Calu3 (cell line): Measurements from ENCODE around the gene MORN5. TPM values are rescaled to one million over a fixed set of nuclear protein-coding genes. Genes with fewer than 3 reads are reported as not detected.

Experiments
- BruUV-seq: library from RNA; stranded (reverse); fragments of 400-500 nt; replicated peaks from 2 replicates; lab custom pipeline; 2021; lab: Mats Ljungman, UMichigan
- CTCF ChIA-PET: fragments of 300-600 bp; sonication (Branson Sonifier 250); formaldehyde crosslinking; loops from one replicate; lab custom pipeline; 2022; ENCODE audit warnings: antibody characterized with exemption; lab: Charles Lee
- DNase-seq: peaks from one replicate; pipeline ENCODE4 v3.0.0; 2022
- H3K27ac Mint-ChIP-seq: one replicate; pipeline ENCODE4 v1.8.0; 2022; ENCODE audit warnings: mixed read lengths; ENCODE audit not compliant: unreplicated experiment
- H3K27me3 Mint-ChIP-seq: one replicate; pipeline ENCODE4 v1.8.0; 2022; ENCODE audit warnings: mixed read lengths; ENCODE audit not compliant: unreplicated experiment
- H3K36me3 Mint-ChIP-seq: one replicate; pipeline ENCODE4 v1.8.0; 2022; ENCODE audit warnings: mild to moderate bottlenecking, moderate library complexity, mixed read lengths; ENCODE audit not compliant: insufficient read depth, unreplicated experiment
- H3K4me1 Mint-ChIP-seq: one replicate; pipeline ENCODE4 v1.8.0; 2022; ENCODE audit warnings: mild to moderate bottlenecking, low read depth, mixed read lengths; ENCODE audit not compliant: unreplicated experiment
- H3K4me3 Mint-ChIP-seq: one replicate; pipeline ENCODE4 v1.8.0; 2022; ENCODE audit warnings: mild to moderate bottlenecking, low read depth, moderate library complexity, mixed read lengths; ENCODE audit not compliant: unreplicated experiment
- H3K9me3 Mint-ChIP-seq: one replicate; pipeline ENCODE4 v1.8.0; 2022; ENCODE audit warnings: low read depth, mixed read lengths; ENCODE audit not compliant: unreplicated experiment
- intact Hi-C: fragments of 100-400 bp; cut with micrococcal nuclease; formaldehyde crosslinking; loops from one replicate; pipeline ENCODE4 v1.10.0; 2022; ENCODE audit not compliant: unreplicated experiment
- total RNA-seq: library from RNA; stranded (reverse); gene quantifications from 2 replicates; pipeline ENCODE4 v1.2.3, GENCODE V29; 2022
- TF ChIP-seq, protein P1 (sequence below): fragments of 200-600 bp; IDR thresholded peaks from one replicate; pipeline ENCODE4 v1.8.0; 2022; ENCODE audit warnings: antibody characterized with exemption; ENCODE audit not compliant: unreplicated experiment

MORN5 gene
- total RNA-seq, 1 experiment from 2014 or later = not detected

DNA sequence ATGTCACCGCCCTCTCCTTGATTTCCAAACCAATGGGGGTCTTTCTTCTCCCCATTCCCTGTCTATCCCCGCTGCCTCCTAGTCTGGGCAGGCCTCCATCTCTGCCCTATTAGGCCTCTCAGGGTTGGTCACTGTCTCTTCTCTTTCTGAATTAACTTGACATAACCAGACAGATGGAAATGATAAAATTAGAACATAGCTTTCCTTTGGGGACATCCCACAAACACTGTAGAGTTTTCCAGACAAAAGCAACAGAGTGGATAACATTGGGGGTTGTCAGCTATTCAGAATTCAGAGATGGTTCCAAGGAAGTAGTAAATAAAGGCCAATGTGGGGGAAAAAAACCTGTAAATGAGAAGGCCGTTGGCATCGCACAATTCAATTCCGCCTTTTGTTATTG is 44.3 kb downstream of the MORN5 start:
- Mint-ChIP-seq H3K9me3 (no peaks in the 10 kb centered on the region), H3K36me3 (no peaks in the 10 kb centered on the region), H3K4me3 (no peak overlapping the region), H3K27ac (no peak overlapping the region), H3K4me1 (no peaks in the 10 kb centered on the region), H3K27me3 (peaks cover 25% of the 10 kb centered on the region)
- TF ChIP-seq, protein P1, sequence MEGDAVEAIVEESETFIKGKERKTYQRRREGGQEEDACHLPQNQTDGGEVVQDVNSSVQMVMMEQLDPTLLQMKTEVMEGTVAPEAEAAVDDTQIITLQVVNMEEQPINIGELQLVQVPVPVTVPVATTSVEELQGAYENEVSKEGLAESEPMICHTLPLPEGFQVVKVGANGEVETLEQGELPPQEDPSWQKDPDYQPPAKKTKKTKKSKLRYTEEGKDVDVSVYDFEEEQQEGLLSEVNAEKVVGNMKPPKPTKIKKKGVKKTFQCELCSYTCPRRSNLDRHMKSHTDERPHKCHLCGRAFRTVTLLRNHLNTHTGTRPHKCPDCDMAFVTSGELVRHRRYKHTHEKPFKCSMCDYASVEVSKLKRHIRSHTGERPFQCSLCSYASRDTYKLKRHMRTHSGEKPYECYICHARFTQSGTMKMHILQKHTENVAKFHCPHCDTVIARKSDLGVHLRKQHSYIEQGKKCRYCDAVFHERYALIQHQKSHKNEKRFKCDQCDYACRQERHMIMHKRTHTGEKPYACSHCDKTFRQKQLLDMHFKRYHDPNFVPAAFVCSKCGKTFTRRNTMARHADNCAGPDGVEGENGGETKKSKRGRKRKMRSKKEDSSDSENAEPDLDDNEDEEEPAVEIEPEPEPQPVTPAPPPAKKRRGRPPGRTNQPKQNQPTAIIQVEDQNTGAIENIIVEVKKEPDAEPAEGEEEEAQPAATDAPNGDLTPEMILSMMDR = no peak
- no TSS peak for BruUV-seq
- CTCF ChIA-PET = no interaction called here
- intact Hi-C loops = no loop called here
- DNase-seq = no peak

GRCh38 chr9:122204491-122204890 is 44.8 kb downstream of the MORN5 start:
- Mint-ChIP-seq H3K36me3 (no peaks in the 10 kb centered on the region), H3K27ac (no peak overlapping the region), H3K4me3 (no peak overlapping the region), H3K4me1 (no peaks in the 10 kb centered on the region), H3K27me3 (peaks cover 25% of the 10 kb centered on the region), H3K9me3 (no peaks in the 10 kb centered on the region)
- intact Hi-C loops = no loop called here
- BruUV-seq = no TSS peak
- CTCF ChIA-PET = no interaction called here
- no peak for DNase-seq
- TF ChIP-seq, protein P1 = no peak

GRCh38 chr9:122205176-122205575 is 45.5 kb downstream of the MORN5 start:
- Mint-ChIP-seq H3K27me3 (peaks cover 28% of the 10 kb centered on the region), H3K4me3 (no peak overlapping the region), H3K4me1 (no peaks in the 10 kb centered on the region), H3K9me3 (no peaks in the 10 kb centered on the region), H3K27ac (no peak overlapping the region), H3K36me3 (no peaks in the 10 kb centered on the region)
- BruUV-seq = no TSS peak
- intact Hi-C loops = no loop called here
- TF ChIP-seq, protein P1 = no peak
- DNase-seq = no peak
- CTCF ChIA-PET = interaction anchor here (0.6 kb wide), 1 partner anchor 186 kb away, joined by 3 read pairs; no protein-coding TSS in a partner anchor

GRCh38 chr9:122206118-122207046 is 46.7 kb downstream of the MORN5 start:
- Mint-ChIP-seq H3K4me3 (no peak overlapping the region), H3K27ac (no peak overlapping the region), H3K9me3 (no peaks in the 10 kb centered on the region), H3K4me1 (no peaks in the 10 kb centered on the region), H3K27me3 (peaks cover 36% of the 10 kb centered on the region), H3K36me3 (no peaks in the 10 kb centered on the region)
- TF ChIP-seq, protein P1 = no peak
- no TSS peak for BruUV-seq
- intact Hi-C loops = no loop called here
- CTCF ChIA-PET = no interaction called here
- DNase-seq = no peak
